ENCODE data around the gene PSME1.

- TF ChIP-seq CTCF (conservative IDR thresholded peaks at IDR 0.05; ENCODE audit: low read length) (no peak), EZH2phosphoT487 (IDR thresholded peaks at IDR 0.05; ENCODE audit: borderline replicate concordance, low read depth, low read length) (no peak)
Observed at GRCh38 chr14:24185741-24186140, 49.7 kb downstream of the PSME1 start.
